ENCODE data around the gene IL17A.

Gene IL17A

GRCh38 chr6:52186075-52186474 is at the start of gene IL17A:
Gene IL17A, plus strand, starts transcription at chr6:52186375. Its CDS starts 57 bp downstream, at chr6:52186432.
- in situ Hi-C loops (cut with HindIII; ENCODE audit: low sequenced_read_pairs), result no loop called here

- in situ Hi-C loops (cut with HindIII; ENCODE audit: low sequenced_read_pairs), result no loop called here
Measured at GRCh38 chr6:52136934-52137467, 49.2 kb upstream of the IL17A start.

GRCh38 chr6:52138284-52138683 is 47.9 kb upstream of the IL17A start:
- in situ Hi-C loops (cut with HindIII; ENCODE audit: low sequenced_read_pairs), result no loop called here

GRCh38 chr6:52139985-52140680 is 46.0 kb upstream of the IL17A start:
- in situ Hi-C loops (cut with HindIII; ENCODE audit: low sequenced_read_pairs), result no loop called here

GRCh38 chr6:52141596-52141995 is 44.6 kb upstream of the IL17A start:
- in situ Hi-C loops (cut with HindIII; ENCODE audit: low sequenced_read_pairs), result no loop called here

GRCh38 chr6:52142556-52142955 is 43.6 kb upstream of the IL17A start:
- in situ Hi-C loops (cut with HindIII; ENCODE audit: low sequenced_read_pairs), result no loop called here

- in situ Hi-C loops (cut with HindIII; ENCODE audit: low sequenced_read_pairs), result no loop called here
Measured at GRCh38 chr6:52143551-52143950, 42.6 kb upstream of the IL17A start.

- in situ Hi-C loops (cut with HindIII; ENCODE audit: low sequenced_read_pairs), result no loop called here
Measured at GRCh38 chr6:52144196-52145076, 41.7 kb upstream of the IL17A start.

- in situ Hi-C loops (cut with HindIII; ENCODE audit: low sequenced_read_pairs), result no loop called here
Measured at GRCh38 chr6:52146851-52147445, 39.2 kb upstream of the IL17A start.

- in situ Hi-C loops (cut with HindIII; ENCODE audit: low sequenced_read_pairs), result no loop called here
Measured at GRCh38 chr6:52149076-52149475, 37.1 kb upstream of the IL17A start.

- in situ Hi-C loops (cut with HindIII; ENCODE audit: low sequenced_read_pairs), result no loop called here
Measured at GRCh38 chr6:52149949-52150348, 36.2 kb upstream of the IL17A start.

GRCh38 chr6:52152070-52152423 is 34.1 kb upstream of the IL17A start:
- in situ Hi-C loops (cut with HindIII; ENCODE audit: low sequenced_read_pairs), result no loop called here

GRCh38 chr6:52152711-52153160 is 33.4 kb upstream of the IL17A start:
- in situ Hi-C loops (cut with HindIII; ENCODE audit: low sequenced_read_pairs), result no loop called here

- in situ Hi-C loops (cut with HindIII; ENCODE audit: low sequenced_read_pairs), result no loop called here
Measured at GRCh38 chr6:52154381-52154780, 31.8 kb upstream of the IL17A start.

GRCh38 chr6:52155791-52156576 is 30.2 kb upstream of the IL17A start:
- in situ Hi-C loops (cut with HindIII; ENCODE audit: low sequenced_read_pairs), result no loop called here

GRCh38 chr6:52157301-52157941 is 28.8 kb upstream of the IL17A start:
- in situ Hi-C loops (cut with HindIII; ENCODE audit: low sequenced_read_pairs), result no loop called here

GRCh38 chr6:52160472-52161104 is 25.6 kb upstream of the IL17A start:
- in situ Hi-C loops (cut with HindIII; ENCODE audit: low sequenced_read_pairs), result no loop called here

- in situ Hi-C loops (cut with HindIII; ENCODE audit: low sequenced_read_pairs), result no loop called here
Measured at GRCh38 chr6:52161689-52162438, 24.3 kb upstream of the IL17A start.

Measured in DLD1 (cell line).